OCI-LY3 (cell line): ENCODE data around the gene CACNA2D2.

Experiments used
- H2AFZ ChIP-seq: fragments of 200-600, 300-600 bp; shearing (Covaris generic); 2 replicates; pipeline ENCODE4 v1.6.0; 2014; ENCODE audit warnings: antibody characterized with exemption, low read depth, low read length
- H3K27ac ChIP-seq: fragments of 200-600, 300-600 bp; sonication (generic); 2 replicates; pipeline ENCODE4 v1.5.1; 2014; ENCODE audit warnings: mild to moderate bottlenecking, low read length, moderate library complexity, mixed read lengths
- H3K27me3 ChIP-seq: fragments of 200-600, 300-600 bp; sonication (generic); 2 replicates; pipeline ENCODE4 v1.6.1; 2014; ENCODE audit warnings: low read depth, low read length, mixed read lengths
- H3K36me3 ChIP-seq: fragments of 200-600, 300-600 bp; sonication (generic); replicated peaks from 2 replicates; pipeline ENCODE3; 2014; ENCODE audit warnings: low read depth, low read length, mixed read lengths
- H3K4me1 ChIP-seq: fragments of 300-600, 200-600 bp; sonication (generic); 2 replicates; pipeline ENCODE4 v1.6.1; 2014; ENCODE audit warnings: low read length, mixed read lengths
- H3K4me2 ChIP-seq: fragments of 200-600, 300-600 bp; sonication (generic); 2 replicates; pipeline ENCODE4 v1.6.1; 2014; ENCODE audit warnings: low read length, mixed read lengths
- H3K4me3 ChIP-seq: fragments of 300-600, 200-600 bp; sonication (generic); 2 replicates; pipeline ENCODE4 v1.5.1; 2014; ENCODE audit warnings: antibody characterized with exemption, mild to moderate bottlenecking, low read length, moderate library complexity
- H3K79me2 ChIP-seq: fragments of 300-600, 200-600 bp; shearing (Covaris generic); 2 replicates; pipeline ENCODE4 v1.6.1; 2014; ENCODE audit warnings: mild to moderate bottlenecking, low read length, mixed read lengths
- H3K9ac ChIP-seq: fragments of 300-600, 200-600 bp; shearing (Covaris generic); 2 replicates; pipeline ENCODE4 v1.6.0; 2014; ENCODE audit warnings: mild to moderate bottlenecking, low read length, moderate library complexity
- H3K9me3 ChIP-seq: fragments of 200-600, 300-600 bp; shearing (Covaris generic); 2 replicates; pipeline ENCODE4 v1.6.1; 2014; ENCODE audit warnings: low read length, mixed read lengths; ENCODE audit not compliant: insufficient read depth
- H4K20me1 ChIP-seq: fragments of 200-600, 300-600 bp; sonication (generic); 2 replicates; pipeline ENCODE4 v1.6.1; 2016; ENCODE audit warnings: low read length, mixed read lengths; ENCODE audit not compliant: insufficient read depth
- CTCF ChIP-seq: fragments of 200-600, 300-600 bp; sonication (generic); IDR thresholded peaks from 2 replicates; pipeline ENCODE4 v1.5.1; 2014; ENCODE audit warnings: antibody characterized with exemption, low read length, low read depth
- EZH2phosphoT487 ChIP-seq: fragments of 200-600 bp; shearing (Covaris generic); IDR thresholded peaks from 2 replicates; pipeline ENCODE4 v1.6.1; 2018; ENCODE audit warnings: antibody characterized with exemption, mixed run types, low read depth

Gene CACNA2D2

GRCh38 chr3:50444213-50444612, 59.2 kb downstream of the CACNA2D2 start:
- Histone ChIP-seq H3K79me2 (no peaks in the 10 kb centered on the region), H3K9me3 (no peaks in the 10 kb centered on the region), H3K27ac (no peak overlapping the region), H3K9ac (no peak overlapping the region), H3K36me3 (no peaks in the 10 kb centered on the region), H3K4me2 (no peak overlapping the region), H3K4me3 (no peak overlapping the region), H2AFZ (no peak overlapping the region), H3K4me1 (no peaks in the 10 kb centered on the region), H4K20me1 (no peaks in the 10 kb centered on the region), H3K27me3 (0 out of 2 replicates have a peak, but pooled peaks cover 6% of the 10 kb centered on the region)
- no peak for TF ChIP-seq EZH2phosphoT487
- no peak for TF ChIP-seq CTCF

DNA sequence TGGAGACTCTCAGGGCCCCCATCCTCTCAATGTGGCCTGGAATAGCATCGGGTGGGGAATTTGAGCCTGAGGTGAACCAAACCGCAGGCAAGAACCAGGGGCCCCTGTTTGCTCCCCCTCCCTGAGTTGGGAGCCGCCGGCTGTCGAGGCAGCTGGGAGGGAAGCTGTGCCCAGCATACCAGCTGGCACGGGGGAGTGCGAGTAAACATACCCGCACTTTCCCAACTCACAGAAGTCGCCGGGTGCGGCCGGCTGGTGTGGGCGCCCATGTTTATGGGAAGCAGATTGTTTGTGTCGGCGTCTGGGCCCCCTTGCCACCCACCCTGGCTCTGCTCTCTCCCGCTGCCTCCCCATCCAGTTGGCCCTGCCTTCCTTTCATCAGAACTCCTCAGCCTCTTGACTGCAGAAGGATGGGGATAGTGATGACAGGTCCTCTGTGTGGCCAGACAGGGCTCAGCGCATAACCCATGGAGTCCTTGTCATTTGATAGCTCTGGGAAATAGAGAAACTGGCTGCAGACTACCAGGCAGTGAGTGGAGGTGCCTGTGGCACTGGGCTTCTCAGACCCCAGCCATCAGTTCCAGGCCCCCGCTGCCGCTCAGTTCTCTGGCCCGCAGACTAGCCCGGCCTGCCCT, 60.4 kb downstream of the CACNA2D2 start:
- H3K4me3 ChIP-seq = no peak overlapping the region
- H3K27ac ChIP-seq = no peak overlapping the region
- no peak overlapping the region for H3K4me2 ChIP-seq
- H2AFZ ChIP-seq = no peak overlapping the region
- TF ChIP-seq CTCF (no peak), EZH2phosphoT487 (no peak)
- no peaks in the 10 kb centered on the region for H4K20me1 ChIP-seq
- H3K79me2 ChIP-seq = no peaks in the 10 kb centered on the region
- H3K36me3 ChIP-seq = no peaks in the 10 kb centered on the region
- H3K9ac ChIP-seq = no peak overlapping the region
- 0 out of 2 replicates have a peak, but pooled peaks cover 6% of the 10 kb centered on the region for H3K27me3 ChIP-seq
- no peaks in the 10 kb centered on the region for H3K4me1 ChIP-seq
- no peaks in the 10 kb centered on the region for H3K9me3 ChIP-seq

GRCh38 chr3:50441424-50442217, 61.8 kb downstream of the CACNA2D2 start:
- Histone ChIP-seq H3K4me1 (no peaks in the 10 kb centered on the region), H3K9ac (no peak overlapping the region), H3K9me3 (no peaks in the 10 kb centered on the region), H3K4me3 (no peak overlapping the region), H3K4me2 (no peak overlapping the region), H3K27ac (no peak overlapping the region), H2AFZ (no peak overlapping the region), H3K27me3 (0 out of 2 replicates have a peak, but pooled peaks cover 2% of the 10 kb centered on the region), H3K79me2 (no peaks in the 10 kb centered on the region), H3K36me3 (no peaks in the 10 kb centered on the region), H4K20me1 (no peaks in the 10 kb centered on the region)
- TF ChIP-seq CTCF = no peak
- no peak for TF ChIP-seq EZH2phosphoT487

DNA sequence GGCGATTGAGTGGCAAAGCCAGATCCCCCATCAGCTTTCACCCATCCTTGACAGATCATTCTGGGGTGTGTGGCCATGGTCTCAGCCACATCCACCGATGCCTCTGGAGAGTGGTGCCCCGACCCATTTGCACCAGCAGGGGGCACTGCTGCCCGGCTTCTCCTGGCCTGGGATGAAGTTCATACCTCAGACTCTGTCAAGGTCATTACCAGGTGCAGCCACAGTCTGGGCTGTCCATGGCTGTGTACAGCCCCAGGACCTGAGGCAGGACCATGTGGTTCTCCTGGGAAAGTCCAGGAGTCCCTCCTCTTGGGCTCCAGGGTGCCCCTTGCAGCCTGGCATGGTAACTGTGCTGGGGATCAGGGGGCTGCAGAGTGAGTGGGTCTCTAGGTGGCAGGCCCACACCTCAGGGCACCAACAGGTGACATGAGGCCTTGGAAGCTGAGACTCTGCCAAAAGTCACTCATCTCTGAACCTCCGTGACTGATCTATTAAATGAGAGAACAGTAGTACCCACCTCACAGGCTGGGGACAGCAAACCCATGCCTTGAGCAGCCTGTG, 67.2 kb downstream of the CACNA2D2 start:
- Histone ChIP-seq H3K4me2 (no peak overlapping the region), H3K4me3 (no peak overlapping the region), H3K9ac (no peak overlapping the region), H3K27ac (no peak overlapping the region), H3K9me3 (no peaks in the 10 kb centered on the region), H2AFZ (no peak overlapping the region), H3K27me3 (no peaks in the 10 kb centered on the region), H3K4me1 (peaks cover 9% of the 10 kb centered on the region), H3K36me3 (no peaks in the 10 kb centered on the region), H4K20me1 (no peaks in the 10 kb centered on the region), H3K79me2 (no peaks in the 10 kb centered on the region)
- TF ChIP-seq EZH2phosphoT487 (no peak), CTCF (peak; percentile 95)
